HK-2 (cell line): ENCODE data around the gene TAF10.

Source experiments
- DNase-seq: peaks from one replicate; pipeline ENCODE4 v3.0.0-alpha.2; 2018; ENCODE audit not compliant: unreplicated experiment

The TAF10 gene

DNA sequence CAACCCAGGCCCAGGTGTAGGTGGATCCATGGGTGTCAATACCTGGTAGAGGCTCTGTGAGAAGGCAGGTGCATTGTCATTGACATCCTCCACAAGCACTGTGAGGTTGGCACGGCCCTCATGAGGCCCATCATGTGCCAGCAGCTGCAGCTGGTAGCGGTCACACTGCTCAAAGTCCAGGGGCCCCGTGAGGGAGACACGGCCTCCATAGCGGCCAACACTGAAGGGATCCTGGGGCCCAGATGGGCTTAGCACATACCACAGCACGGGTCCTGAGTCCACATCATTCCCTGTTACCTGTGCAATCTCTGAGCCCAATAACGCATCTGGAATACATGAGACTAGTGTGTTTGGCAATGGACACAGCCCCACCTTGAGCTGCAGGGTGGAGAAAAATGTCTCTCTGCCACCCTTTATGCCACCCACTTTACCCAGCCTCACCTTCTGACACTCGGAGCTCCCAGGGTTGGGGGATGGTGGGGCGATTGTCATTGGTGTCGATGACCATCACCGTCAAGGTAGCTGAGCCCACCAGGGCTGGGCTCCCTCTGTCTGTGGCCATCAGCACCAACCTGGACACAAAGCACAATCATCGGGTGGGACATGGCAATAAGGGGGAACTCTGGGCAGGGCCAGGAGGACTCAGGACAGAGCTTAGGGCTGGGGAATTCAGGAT is 13.3 kb upstream of the TAF10 start:
- DNase-seq, result no peak

DNA sequence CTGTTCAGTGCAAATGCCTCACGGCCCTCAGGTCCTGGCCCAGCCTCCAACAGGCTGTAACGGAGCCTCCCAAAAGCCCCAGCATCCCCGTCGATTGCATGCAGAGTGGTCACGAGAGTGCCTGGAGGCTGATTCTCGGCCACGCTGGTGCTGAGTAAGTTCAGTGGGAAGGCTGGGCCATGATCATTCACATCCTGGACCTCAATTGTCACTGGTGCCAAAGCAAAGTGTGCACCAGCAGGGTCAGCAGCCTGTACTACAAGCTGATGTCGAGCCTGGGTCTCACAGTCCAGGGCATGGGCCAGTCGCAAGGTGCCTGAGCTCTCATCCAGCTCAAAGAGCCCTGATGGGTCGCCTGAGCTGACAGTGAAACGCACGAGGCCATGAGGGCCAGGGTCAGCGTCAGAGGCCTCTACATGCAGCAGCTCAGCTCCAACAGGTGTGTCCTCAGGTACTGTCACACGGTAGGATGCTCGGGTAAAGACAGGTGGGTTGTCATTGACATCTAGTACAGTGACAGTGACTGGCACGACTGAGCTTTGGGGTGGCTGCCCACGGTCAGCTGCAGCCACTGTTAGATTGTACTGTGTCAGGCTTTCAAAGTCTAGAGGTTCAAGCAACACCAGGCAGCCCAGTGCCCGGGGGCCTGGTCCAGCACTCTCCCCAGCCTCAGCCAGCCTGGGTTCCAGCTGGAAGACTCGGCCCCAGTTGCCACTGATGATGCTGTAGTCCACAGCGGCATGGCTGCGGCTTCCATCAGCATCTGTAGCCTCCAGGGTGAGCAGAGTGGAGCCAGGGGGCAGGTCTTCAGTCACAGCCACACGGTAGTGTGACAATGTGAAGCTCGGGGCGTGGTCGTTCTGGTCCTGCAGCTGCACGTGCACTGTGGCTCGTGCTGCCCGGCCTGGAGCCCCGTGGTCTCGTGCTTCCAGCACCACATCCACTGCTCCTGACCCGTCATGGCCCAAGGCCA is 11.7 kb upstream of the TAF10 start:
- no peak for DNase-seq

DNA sequence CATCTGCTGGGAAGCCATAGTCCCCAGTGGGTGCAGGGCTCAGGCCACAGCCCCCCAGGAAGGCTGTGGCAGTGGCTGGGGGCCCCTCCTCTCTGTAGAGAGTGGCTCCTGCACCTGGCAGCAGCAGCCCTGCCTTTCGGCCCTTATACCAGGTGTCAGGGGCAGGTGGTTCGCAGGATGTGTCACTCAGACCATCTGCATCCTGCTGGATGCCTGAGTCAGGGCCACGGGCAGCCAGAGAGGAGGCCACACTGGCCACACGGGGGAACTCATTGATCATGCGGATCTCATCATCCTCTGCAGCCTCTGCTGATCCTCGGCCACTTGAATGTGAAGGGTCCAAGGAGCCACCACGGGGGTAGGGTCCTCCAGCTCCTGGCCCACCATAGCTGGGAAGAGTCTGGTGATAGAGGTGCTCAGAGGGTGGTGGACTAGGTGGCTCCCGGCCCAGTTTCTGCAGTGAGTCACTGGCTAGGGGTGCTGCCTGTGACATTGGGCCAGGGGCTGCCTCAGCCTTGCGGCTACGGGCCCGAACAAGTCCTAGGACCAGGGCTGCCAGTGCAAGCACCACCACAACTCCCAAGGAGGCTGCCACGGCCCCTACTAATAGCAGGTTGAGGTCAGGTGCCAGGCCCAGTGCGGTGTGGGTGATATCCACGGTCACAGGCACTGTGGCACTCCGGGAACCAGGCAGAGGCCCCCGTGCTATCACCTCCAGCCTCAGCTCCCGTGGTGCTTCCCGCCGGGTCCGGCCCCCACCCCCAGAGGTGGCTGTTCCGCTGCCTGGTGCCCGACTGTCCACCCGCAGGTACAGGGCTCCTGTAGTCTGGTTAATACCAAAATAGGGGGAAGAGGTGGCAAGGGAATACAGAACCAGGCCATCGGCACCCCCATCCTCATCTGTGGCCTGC is 10.5 kb upstream of the TAF10 start:
- DNase-seq, result no peak

DNA sequence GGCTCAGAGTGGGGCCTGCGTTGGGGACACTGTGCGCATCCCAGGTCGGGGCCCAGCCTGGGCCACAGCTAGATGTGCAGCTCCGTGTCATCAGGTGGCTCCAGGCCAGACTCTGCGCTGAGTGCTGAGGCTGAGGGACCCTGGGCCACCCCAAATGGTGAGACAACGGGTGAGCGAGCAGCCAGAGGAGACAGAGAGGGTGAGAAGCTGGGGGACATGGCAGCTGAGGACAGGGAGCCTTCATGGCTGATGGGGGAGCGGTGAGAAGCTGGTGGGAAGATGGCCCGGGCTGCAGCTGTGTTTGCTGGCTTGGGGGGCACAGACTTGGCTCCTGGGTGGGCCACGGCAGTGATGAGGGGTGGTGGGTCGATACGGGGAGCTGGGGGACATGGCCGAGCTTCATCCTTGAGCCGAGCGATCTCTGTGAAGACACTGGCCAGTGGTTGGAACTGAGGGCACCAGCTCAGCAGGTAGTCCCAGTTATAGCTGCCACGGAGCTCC is 9.7 kb upstream of the TAF10 start:
- no peak for DNase-seq

DNA sequence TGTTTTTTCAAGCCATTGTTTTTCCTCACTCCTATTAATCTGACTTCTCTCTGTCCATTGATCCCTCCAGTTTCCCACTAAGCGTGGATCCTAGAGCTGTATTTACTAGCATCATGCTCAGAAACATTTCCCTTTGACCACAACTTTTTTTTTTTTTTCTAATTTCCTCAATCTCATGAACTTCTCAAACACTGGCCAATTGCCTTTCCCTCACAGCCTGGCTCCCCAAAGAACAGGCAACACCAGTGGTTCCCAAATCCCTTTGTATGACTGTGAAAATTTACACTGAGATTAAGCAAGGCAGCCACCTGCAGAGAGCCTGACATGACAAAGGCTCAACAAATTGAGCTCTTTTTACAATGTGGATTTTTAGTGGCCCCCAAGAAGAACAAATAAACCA is 8.6 kb upstream of the TAF10 start:
- DNase-seq, result no peak

DNA sequence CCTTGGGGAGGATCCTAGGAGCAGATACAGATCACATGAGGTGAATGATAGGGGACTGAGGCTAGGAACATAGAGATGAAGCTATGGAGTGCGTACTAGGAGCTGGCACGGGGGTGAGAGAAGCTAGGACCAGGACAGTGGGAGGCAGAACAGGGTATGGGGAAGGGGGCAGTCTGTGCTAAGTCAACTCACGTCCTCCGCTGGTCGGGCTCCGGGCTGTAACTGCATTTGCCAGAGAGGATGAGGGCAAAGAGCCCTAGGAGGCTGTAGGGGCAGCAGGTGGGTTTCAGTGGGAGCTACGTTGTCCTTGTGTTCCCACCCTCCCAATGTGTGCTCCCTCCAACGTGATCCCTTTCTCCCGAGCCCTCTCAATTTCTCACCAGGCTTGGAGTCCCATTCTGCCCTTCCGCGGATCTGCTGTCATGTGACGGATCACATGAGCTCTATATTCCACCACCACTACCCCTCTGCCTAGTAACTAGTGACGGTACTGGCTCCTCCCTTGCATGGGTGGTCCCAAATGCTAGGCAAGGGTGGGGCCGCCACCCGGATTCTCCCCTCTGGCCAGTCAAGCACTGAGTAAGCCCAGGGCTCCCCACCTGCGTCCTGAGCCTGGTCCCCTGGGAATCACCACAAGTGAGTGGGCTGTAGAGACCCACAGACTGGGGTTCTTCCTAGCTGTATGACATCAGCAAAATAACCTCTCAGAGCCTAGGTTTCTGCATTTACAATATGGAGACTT is 7.2 kb upstream of the TAF10 start, which contains the start of gene TPP1:
Gene TPP1 (minus strand): TSS at position 419 of the 742 bp plus-strand sequence. CDS start 22 bp downstream, at position 397.
- peak; percentile 76 for DNase-seq

DNA sequence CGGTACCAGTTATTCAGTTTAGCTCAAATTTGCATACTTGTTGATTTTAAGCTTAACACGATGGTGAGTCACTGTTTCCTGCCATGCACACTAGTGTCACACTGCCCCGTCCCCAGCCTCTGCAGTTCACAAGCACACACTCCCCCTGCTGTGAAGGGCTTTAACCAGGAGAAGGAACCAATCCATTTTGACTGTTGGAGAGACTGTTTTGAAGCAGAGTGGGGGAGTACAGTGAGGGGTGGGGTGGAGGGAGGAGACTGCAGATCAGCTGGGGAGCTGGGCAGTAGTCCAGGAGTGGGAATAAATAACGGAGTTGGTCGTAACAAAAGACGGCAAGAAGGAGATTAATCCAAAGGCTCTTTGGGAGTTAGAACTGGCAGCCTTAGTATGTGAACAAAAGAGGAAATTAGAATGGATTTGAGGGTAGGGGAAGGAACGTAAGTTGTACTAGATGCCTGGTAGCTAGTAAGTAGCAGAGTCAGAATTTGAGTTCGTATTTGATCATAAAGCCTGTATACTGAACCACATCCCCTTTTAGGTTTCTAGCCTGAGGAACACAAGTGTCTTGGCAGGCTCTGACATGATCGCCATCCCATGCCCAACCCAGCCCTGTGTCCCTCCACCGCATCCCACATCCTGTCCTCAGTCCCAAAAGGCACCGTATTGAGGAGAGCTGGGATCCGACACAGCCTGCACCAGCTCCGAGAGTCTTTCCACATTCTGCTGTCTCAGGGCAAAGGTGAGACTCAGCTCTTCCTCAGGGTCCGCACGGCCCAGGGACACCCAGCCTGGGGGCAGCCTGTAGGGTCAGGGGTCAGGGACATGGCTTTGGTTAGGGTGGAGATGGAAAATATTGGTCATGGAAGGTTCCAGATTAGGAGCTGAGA is 6.3 kb upstream of the TAF10 start:
- no peak for DNase-seq

DNA sequence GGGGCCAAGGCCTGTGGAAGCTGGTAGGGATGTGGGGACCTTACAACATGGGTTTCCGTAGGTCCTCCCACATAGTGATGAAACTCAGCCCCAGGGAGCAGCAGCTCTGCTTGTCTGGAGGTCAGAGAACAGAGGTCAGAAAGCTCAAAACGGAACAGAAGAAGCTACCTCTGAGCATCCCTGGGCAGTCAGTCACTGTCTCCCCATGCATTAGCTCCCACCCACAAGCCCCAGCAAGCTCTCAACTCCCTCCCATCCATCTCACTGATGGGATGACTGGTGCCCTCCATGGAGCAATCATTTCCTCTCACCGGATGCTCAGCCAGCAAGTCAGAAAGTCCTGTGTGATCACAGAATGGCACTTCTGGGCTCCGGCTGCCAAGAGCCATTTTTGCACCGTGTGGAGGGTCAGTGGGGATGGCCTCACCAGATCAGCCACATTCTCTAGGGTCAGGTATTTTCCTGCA is 5.3 kb upstream of the TAF10 start:
- DNase-seq, result no peak

DNA sequence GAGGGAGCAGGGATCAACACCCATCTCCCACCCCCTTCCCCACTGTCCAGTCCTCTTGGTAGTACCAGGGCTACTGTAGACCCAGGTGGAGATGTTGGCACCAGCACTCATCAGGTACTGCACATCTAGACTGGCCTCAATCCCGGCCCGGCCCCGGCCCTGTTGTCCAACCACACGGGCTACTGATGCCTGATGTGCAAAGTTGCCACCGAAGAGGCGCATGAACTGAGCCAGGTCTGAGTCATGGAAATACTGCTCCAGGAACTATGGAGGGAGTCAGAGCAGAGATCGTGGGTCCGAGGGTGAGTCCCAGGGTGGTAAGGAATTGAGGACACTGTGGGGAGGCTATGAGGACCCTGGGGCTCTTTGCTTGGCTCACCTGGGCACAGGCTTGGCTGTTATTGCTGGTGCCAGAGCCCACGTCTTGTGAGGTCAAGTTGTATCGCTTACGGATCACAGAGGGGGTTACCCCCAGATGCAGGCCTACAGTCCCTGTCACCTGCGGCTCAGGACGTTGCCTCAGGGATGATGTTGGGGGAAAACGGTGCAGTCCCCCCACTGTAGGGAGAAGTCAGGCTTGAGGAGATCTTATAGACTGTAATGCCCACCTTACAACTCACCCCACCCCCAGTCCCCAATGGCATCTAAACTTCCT is 4.7 kb upstream of the TAF10 start:
- no peak for DNase-seq

DNA sequence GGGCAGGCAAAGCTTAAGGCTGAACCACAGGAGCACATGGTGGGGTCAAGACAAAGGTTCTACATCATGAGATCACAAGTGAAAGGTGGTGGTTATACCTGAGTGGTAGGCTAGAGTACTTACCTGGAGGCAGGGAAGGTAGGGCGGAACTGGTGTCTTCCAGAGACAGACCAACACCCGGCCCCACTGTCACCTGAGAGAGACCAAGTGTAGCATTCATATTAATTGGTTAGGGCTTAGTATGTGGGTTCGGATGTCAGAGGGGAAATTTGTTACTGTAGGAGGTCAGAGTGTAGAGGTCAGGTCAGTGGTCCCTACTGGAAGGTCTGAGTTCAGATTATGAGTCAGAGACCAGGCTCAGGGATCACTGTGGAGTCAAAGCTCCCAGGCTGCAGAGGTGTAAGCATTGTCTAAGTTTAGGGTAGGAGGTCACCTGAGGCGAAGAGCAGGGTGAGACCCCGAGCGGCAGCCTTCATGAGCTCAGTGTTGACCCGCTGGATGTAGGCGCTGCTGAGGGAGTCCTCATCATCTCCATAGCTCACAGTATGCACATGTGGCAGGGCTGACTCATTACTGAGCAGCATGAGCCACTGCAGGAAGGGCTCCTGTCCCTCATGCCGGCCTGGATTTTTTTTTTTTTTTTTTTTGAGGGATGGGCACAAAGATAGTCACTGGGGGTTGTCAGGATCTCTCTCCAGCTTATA is 4.0 kb upstream of the TAF10 start:
- no peak for DNase-seq

DNA sequence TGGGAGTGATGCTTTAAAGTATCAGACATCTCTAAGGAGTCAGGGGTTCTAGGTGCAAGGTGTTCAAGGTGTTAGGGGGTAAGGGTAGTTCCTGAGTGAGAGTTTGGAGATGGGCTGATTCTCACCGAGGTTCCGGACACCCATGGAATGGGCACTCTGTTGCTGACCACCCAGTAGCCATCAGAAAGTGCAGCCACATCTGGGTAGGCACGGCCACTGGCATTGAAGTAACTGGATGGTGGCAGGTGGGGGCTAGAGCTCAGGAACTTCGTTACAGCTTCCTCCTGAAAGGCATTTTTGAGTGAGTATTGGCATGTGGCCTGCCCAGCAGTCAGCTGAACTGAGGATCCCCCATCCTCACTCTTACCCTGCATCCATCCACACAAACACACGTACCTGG is 3.0 kb upstream of the TAF10 start:
- no peak for DNase-seq

DNA sequence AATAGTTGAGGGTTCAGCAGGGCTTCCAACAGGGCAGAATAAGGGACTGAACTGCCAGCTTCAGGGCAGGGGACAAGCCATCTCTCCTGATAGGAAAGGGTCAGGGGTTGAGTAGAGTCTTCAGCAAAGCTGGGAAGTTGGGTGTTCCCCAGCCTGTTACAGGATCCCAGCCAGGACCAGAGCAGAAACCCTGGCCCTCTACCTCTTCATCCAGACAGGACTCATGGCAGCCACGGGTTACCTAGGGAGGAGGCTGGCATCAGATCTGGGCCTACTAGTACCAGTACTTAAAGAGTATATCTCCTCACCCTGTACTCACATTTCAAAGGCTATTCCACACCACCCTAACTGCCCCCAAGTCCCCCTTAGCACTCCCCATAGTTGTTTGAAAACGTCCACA is 2.4 kb upstream of the TAF10 start:
- no peak for DNase-seq

DNA sequence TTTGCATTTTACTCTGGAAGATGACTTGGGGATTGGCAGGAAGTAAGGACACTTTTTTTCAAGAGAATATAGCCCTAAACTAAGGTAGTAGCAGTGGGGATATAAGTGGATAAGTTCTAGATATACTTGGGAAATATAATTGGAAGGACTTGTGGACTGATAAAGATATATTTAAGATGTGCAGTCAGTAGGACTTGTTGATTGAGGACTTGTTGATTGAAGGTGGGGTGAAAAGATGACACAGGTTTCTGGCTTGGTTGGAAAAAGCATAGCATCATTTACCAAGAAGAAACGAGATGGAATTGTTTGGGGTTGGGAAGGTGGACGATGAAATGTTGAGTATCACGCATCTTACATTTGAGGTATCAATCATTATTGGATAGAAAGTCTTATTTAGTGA is 1.5 kb upstream of the TAF10 start:
- DNase-seq, result no peak

DNA sequence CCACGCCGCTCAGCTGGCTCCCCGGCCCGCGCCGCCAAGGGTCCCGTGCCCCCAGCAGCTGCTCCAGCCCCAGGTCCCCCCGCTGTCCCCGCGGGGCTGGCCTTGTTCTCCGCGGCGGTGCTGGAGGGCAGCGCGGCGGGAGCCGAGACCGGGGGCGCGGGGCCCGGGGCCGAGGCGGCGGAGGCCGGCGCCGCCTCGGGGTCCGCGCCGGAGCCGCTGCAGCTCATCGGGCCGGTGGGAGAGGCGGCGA is 128 bp downstream of the TAF10 start:
- no peak for DNase-seq

DNA sequence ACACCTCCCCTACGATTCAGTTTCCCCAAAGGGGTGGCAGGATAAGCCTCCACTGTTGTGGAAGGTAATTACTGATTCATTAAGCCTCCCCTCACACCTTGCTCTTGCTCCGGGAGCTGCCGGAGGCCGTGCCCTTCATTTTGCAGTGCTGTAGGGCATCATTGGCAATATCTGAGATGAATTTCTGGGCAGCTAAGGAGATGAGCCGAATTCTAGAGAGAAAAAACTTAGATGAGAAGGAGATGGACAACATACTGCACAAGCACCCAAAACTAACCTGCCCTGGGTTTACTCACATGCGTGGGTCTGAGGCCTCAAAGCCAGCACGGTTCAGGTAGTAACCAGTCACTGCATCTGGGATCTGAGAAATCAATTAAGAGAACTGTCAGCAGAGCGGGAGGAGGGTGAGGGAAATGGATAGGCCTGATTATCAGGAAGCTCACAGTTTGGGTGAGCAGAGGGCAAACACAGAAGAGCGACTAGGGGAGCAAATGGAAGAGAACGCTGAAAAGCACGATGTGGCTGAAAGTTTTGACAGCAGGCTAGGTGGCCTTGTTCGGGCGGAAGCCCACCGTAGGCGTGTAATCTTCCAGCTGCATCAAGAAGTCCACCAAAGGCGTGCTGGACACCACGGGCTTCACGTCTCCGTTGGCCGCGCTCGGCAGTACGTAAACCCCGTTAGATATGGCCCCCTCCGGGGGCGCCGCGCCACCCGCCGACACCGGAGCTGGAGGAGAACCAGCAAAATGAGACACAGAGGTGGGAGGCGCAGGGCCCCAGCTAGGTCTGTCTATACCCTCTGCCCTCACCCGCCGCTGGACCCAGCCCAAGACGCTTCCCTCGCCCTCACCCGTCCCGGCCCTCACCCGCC is 689 bp downstream of the TAF10 start:
- peak; percentile 32 for DNase-seq

DNA sequence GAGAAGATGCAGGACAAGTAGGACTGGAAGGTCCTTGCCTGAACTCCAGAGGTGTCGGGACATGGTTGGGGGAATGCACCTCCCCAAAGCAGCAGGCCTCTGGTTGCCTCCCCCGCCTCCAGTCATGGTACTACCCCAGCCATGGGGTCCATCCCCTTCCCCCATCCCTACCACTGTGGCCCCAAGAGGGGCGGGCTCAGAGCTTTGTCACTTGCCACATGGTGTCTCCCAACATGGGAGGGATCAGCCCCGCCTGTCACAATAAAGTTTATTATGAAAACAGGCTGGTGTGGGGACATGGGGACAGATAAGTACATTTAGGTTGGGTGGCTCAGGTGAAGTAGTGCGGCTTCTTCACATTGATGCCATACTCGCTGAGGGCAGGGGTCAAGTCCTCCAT is 1.4 kb downstream of the TAF10 start:
- DNase-seq, result no peak

DNA sequence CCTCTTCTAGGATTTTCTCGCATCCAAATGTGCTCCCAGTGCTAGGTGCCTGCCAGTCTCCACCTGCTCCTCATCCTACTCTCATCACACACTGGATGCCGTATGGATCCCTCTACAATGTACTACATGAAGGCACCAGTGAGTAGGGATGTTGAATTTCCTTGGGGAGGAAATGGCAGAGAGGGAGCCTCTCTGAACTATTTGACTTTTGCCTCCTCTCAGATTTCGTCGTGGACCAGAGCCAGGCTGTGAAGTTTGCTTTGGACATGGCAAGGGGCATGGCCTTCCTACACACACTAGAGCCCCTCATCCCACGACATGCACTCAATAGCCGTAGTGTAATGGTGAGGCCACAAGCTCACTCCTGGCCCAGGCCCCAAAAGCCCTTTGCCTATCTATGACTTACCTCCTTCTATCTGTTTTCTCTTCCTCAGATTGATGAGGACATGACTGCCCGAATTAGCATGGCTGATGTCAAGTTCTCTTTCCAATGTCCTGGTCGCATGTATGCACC is 2.5 kb downstream of the TAF10 start:
- DNase-seq, result no peak
